HepG2 (cell line): ENCODE data around the gene HOXA9. TPM values are rescaled to one million over a fixed set of nuclear protein-coding genes. Genes with fewer than 3 reads are reported as not detected.

ENCODE experiments used
- ELF3 ChIP-seq: IDR thresholded peaks from 2 replicates; pipeline ENCODE4 v1.6.1; 2016; ENCODE audit warnings: missing genetic modification reagents, missing compliant biosample characterization
- JUN ChIP-seq: sonication (generic); formaldehyde crosslinking; IDR thresholded peaks from 2 replicates; pipeline ENCODE4 v1.4.0; 2020; ENCODE audit warnings: mild to moderate bottlenecking, missing genetic modification reagents
- KDM5B ChIP-seq: sonication (generic); formaldehyde crosslinking; IDR thresholded peaks from 2 replicates; pipeline ENCODE4 v1.4.0; 2020; ENCODE audit warnings: missing genetic modification reagents, mild to moderate bottlenecking, borderline replicate concordance
- SKI ChIP-seq: fragments of 450-650 bp; IDR thresholded peaks from one replicate; pipeline ENCODE4 v1.6.1; 2018; ENCODE audit warnings: mild to moderate bottlenecking; ENCODE audit not compliant: partially characterized antibody
- ZNF333 ChIP-seq: sonication (generic); formaldehyde crosslinking; IDR thresholded peaks from 2 replicates; pipeline ENCODE4 v1.4.0; 2020; ENCODE audit warnings: mild to moderate bottlenecking, missing genetic modification reagents, borderline replicate concordance
- ZNF546 ChIP-seq: sonication (generic); formaldehyde crosslinking; conservative IDR thresholded peaks from 2 replicates; pipeline ENCODE4 v1.8.1; 2023; ENCODE audit warnings: mild to moderate bottlenecking, missing genetic modification reagents
- ZNF556 ChIP-seq: sonication (generic); formaldehyde crosslinking; IDR thresholded peaks from 2 replicates; pipeline ENCODE4 v1.4.0; 2020; ENCODE audit warnings: mild to moderate bottlenecking, missing genetic modification reagents, borderline replicate concordance
- ZNF724P ChIP-seq: sonication (generic); formaldehyde crosslinking; IDR thresholded peaks from 2 replicates; pipeline ENCODE4 v1.8.0; 2022; ENCODE audit warnings: missing genetic modification reagents, borderline replicate concordance
- ZNF878 ChIP-seq: sonication (generic); formaldehyde crosslinking; IDR thresholded peaks from 2 replicates; pipeline ENCODE4 v1.8.1; 2023; ENCODE audit warnings: mild to moderate bottlenecking, missing genetic modification reagents, moderate library complexity
- polyA plus RNA-seq, 8 experiments: library from polyadenylated mRNA; depleted of rRNA in 3 of 8; stranded (reverse) in 7 of 8; unstranded in 1 of 8; fragments of >200 nt; fragmentation: Illumina TruSeq in 4 of 8; extraction: Trizol in 4 of 8; gene quantifications; 2 replicates each; pipeline versions ENCODE4 v1.2.1 to v1.2.3, GENCODE V29; 2011 to 2016; ENCODE audit warnings: low read depth in 4 of 8, missing spikeins in 1 of 8, mixed read lengths in 1 of 8; ENCODE audit not compliant: insufficient read depth in 1 of 8
- total RNA-seq, 5 experiments: library from RNA; depleted of rRNA; stranded (reverse); fragments of >200 nt; fragmentation: Illumina TruSeq; extraction: Trizol; gene quantifications; 2 replicates each; pipeline ENCODE4 v1.2.3, GENCODE V29; 2016; ENCODE audit warnings: low read depth in 1 of 5
- TF ChIP-seq, protein P1 (sequence below): IDR thresholded peaks from 2 replicates; pipeline ENCODE4 v1.6.1; 2012; ENCODE audit warnings: low read depth, low read length, improper control_type of control experiment
- TF ChIP-seq, protein P2 (sequence below), 2 experiments: sonication (generic) in 1 of 2; formaldehyde crosslinking in 1 of 2; IDR thresholded peaks; 2 replicates each; pipeline versions ENCODE4 v1.4.0 to v1.6.1; 2018 to 2020; ENCODE audit warnings: missing genetic modification reagents in 2 of 2, borderline replicate concordance in 1 of 2, low read depth in 1 of 2, mild to moderate bottlenecking in 1 of 2, missing biosample characterization in 1 of 2
- TF ChIP-seq, protein P3 (sequence below): sonication (generic); formaldehyde crosslinking; IDR thresholded peaks from 2 replicates; pipeline ENCODE4 v1.9.0; 2021; ENCODE audit warnings: mild to moderate bottlenecking, missing genetic modification reagents
- TF ChIP-seq, protein P4 (sequence below): sonication (generic); formaldehyde crosslinking; IDR thresholded peaks from 2 replicates; pipeline ENCODE4 v1.4.0; 2020; ENCODE audit warnings: missing genetic modification reagents, mild to moderate bottlenecking, borderline replicate concordance
- TF ChIP-seq, protein P5 (sequence below): sonication (generic); formaldehyde crosslinking; IDR thresholded peaks from 2 replicates; pipeline ENCODE4 v1.5.1; 2020; ENCODE audit warnings: missing genetic modification reagents, mild to moderate bottlenecking, borderline replicate concordance

HOXA9 gene
- total and polyA plus RNA-seq, 2 of the 13 experiments (the other 11 are each of a cell fraction or from before 2014, with no cell fraction given) = not detected

DNA sequence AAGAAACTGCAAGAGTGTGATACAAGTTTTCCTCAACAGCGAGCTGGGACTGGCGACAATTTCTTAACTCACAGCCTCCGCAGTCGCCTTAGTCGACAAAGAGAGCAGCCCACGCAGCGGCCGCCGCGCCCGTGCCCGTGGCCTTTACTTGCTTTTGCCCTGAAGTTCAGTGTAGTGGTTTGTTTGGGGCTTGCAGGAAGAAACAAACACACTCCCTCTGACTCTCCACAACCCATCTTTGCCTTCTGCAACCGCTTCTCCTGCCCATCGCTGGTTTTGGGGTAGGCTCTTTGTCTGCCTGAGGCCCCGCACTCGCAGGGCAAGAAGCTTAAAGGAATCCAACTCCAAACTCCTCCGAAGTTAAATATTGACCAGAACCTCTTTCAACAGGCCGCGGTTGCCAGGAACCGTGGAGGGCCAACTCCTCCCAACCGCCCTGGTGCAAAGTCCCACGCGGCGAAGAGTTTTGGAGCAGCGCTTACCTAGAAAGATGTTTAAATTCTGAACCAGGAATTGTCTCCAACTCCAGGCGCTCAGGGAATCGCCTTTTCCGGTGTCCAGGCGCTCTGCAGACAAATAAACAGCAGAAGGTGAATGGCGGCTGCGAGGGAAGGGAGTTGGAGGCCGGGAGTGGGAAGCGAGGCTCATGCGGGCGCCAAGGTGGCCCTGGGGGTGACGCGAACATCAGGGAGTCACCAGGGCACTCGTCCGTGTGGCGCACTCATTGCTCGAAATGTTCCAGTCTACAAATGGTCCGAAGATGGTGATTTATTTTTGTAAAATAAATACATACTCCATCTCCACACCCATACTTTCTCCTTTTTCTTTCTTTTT lies 43.0 kb downstream of the HOXA9 start (continued):
- TF ChIP-seq, protein P1, sequence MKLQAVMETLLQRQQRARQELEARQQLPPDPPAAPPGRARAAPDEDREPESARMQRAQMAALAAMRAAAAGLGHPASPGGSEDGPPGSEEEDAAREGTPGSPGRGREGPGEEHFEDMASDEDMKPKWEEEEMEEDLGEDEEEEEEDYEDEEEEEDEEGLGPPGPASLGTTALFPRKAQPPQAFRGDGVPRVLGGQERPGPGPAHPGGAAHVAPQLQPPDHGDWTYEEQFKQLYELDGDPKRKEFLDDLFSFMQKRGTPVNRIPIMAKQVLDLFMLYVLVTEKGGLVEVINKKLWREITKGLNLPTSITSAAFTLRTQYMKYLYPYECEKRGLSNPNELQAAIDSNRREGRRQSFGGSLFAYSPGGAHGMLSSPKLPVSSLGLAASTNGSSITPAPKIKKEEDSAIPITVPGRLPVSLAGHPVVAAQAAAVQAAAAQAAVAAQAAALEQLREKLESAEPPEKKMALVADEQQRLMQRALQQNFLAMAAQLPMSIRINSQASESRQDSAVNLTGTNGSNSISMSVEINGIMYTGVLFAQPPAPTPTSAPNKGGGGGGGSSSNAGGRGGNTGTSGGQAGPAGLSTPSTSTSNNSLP = peak; percentile 23; the same call in 1 of the 2 replicates
- TF ChIP-seq, protein P2, sequence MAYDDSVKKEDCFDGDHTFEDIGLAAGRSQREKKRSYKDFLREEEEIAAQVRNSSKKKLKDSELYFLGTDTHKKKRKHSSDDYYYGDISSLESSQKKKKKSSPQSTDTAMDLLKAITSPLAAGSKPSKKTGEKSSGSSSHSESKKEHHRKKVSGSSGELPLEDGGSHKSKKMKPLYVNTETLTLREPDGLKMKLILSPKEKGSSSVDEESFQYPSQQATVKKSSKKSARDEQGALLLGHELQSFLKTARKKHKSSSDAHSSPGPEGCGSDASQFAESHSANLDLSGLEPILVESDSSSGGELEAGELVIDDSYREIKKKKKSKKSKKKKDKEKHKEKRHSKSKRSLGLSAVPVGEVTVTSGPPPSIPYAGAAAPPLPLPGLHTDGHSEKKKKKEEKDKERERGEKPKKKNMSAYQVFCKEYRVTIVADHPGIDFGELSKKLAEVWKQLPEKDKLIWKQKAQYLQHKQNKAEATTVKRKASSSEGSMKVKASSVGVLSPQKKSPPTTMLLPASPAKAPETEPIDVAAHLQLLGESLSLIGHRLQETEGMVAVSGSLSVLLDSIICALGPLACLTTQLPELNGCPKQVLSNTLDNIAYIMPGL (CRISPR knock-in tag; IDR thresholded peaks at IDR 0.05; ENCODE audit: borderline replicate concordance in 1 of 2, low read depth in 1 of 2) = peak; percentile 13 to 69; a peak in 2 of 4 replicates
- TF ChIP-seq ZNF546 = 0 out of 2 replicates have a peak, but pooled peaks have one; percentile 40
- TF ChIP-seq ZNF333 (CRISPR knock-in tag) = peak; percentile 83; the same call in 1 of the 2 replicates
- TF ChIP-seq JUN (CRISPR knock-in tag) = 0 out of 2 replicates have a peak, but pooled peaks have one; percentile 10
- TF ChIP-seq KDM5B (CRISPR knock-in tag) = peak; percentile 16; the same call in 1 of the 2 replicates
- peak; percentile 80; the same call in 1 of the 2 replicates for TF ChIP-seq ZNF878 (CRISPR knock-in tag)
- no peak for TF ChIP-seq ZNF724P (CRISPR knock-in tag)
- TF ChIP-seq, protein P3, sequence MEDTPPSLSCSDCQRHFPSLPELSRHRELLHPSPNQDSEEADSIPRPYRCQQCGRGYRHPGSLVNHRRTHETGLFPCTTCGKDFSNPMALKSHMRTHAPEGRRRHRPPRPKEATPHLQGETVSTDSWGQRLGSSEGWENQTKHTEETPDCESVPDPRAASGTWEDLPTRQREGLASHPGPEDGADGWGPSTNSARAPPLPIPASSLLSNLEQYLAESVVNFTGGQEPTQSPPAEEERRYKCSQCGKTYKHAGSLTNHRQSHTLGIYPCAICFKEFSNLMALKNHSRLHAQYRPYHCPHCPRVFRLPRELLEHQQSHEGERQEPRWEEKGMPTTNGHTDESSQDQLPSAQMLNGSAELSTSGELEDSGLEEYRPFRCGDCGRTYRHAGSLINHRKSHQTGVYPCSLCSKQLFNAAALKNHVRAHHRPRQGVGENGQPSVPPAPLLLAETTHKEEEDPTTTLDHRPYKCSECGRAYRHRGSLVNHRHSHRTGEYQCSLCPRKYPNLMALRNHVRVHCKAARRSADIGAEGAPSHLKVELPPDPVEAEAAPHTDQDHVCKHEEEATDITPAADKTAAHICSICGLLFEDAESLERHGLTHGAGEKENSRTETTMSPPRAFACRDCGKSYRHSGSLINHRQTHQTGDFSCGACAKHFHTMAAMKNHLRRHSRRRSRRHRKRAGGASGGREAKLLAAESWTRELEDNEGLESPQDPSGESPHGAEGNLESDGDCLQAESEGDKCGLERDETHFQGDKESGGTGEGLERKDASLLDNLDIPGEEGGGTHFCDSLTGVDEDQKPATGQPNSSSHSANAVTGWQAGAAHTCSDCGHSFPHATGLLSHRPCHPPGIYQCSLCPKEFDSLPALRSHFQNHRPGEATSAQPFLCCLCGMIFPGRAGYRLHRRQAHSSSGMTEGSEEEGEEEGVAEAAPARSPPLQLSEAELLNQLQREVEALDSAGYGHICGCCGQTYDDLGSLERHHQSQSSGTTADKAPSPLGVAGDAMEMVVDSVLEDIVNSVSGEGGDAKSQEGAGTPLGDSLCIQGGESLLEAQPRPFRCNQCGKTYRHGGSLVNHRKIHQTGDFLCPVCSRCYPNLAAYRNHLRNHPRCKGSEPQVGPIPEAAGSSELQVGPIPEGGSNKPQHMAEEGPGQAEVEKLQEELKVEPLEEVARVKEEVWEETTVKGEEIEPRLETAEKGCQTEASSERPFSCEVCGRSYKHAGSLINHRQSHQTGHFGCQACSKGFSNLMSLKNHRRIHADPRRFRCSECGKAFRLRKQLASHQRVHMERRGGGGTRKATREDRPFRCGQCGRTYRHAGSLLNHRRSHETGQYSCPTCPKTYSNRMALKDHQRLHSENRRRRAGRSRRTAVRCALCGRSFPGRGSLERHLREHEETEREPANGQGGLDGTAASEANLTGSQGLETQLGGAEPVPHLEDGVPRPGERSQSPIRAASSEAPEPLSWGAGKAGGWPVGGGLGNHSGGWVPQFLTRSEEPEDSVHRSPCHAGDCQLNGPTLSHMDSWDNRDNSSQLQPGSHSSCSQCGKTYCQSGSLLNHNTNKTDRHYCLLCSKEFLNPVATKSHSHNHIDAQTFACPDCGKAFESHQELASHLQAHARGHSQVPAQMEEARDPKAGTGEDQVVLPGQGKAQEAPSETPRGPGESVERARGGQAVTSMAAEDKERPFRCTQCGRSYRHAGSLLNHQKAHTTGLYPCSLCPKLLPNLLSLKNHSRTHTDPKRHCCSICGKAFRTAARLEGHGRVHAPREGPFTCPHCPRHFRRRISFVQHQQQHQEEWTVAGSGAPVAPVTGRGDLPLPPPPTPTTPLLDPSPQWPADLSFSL (CRISPR knock-in tag) = no peak
- TF ChIP-seq, protein P4, sequence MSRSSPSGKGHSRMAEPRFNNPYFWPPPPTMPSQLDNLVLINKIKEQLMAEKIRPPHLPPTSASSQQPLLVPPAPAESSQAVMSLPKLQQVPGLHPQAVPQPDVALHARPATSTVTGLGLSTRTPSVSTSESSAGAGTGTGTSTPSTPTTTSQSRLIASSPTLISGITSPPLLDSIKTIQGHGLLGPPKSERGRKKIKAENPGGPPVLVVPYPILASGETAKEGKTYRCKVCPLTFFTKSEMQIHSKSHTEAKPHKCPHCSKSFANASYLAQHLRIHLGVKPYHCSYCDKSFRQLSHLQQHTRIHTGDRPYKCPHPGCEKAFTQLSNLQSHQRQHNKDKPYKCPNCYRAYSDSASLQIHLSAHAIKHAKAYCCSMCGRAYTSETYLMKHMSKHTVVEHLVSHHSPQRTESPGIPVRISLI (CRISPR knock-in tag) = 0 out of 2 replicates have a peak, but pooled peaks have one; percentile 11
- TF ChIP-seq, protein P5, sequence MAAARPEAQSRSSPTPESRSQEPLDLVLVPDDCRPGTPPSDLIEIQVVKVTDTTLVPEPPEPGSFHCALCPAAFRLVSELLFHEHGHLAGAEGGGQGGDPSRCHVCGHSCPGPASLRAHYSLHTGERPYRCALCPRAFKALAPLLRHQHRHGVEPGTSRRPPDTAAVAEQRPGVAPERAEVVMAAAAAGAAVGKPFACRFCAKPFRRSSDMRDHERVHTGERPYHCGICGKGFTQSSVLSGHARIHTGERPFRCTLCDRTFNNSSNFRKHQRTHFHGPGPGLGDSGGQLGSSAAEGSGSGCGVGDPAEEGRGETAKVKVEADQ (CRISPR knock-in tag) = no peak
- TF ChIP-seq ELF3 = peak; percentile 43; the same call in 1 of the 2 replicates
- peak; percentile 70; the same call in 1 of the 2 replicates for TF ChIP-seq ZNF556 (CRISPR knock-in tag)
- TF ChIP-seq SKI = peak; percentile 39
